HG03521 (cell line): ENCODE data around the gene NUP54.

Experiments used
- ATAC-seq: cut with Tn5 transposase; IDR thresholded peaks from one replicate; pipeline ENCODE4 v1.9.1; 2021; ENCODE audit warnings: mild to moderate bottlenecking, moderate library complexity; ENCODE audit not compliant: unreplicated experiment

NUP54 gene

GRCh38 chr4:76147454-76148141 lies 599 bp downstream of the NUP54 start:
- peak; percentile 18 for ATAC-seq

- no peak for ATAC-seq
Observed at GRCh38 chr4:76144546-76144945, 3.7 kb downstream of the NUP54 start.

- ATAC-seq = no peak
Observed at GRCh38 chr4:76141241-76141640, 7.0 kb downstream of the NUP54 start.

GRCh38 chr4:76127754-76128153 lies 20.4 kb downstream of the NUP54 start:
- ATAC-seq = no peak

GRCh38 chr4:76125816-76126215 lies 22.4 kb downstream of the NUP54 start:
- ATAC-seq = no peak

GRCh38 chr4:76120199-76120598 lies 28.0 kb downstream of the NUP54 start:
- ATAC-seq = no peak

GRCh38 chr4:76117536-76117935 lies 30.7 kb downstream of the NUP54 start:
- ATAC-seq = no peak

- no peak for ATAC-seq
Observed at GRCh38 chr4:76116821-76117220, 31.4 kb downstream of the NUP54 start.

GRCh38 chr4:76108467-76109181 lies 39.6 kb downstream of the NUP54 start:
- ATAC-seq = no peak

GRCh38 chr4:76106442-76106841 lies 41.8 kb downstream of the NUP54 start:
- no peak for ATAC-seq

GRCh38 chr4:76105652-76106051 lies 42.5 kb downstream of the NUP54 start:
- no peak for ATAC-seq

GRCh38 chr4:76096076-76096475 lies 52.1 kb downstream of the NUP54 start:
- no peak for ATAC-seq

GRCh38 chr4:76095568-76095967 lies 52.6 kb downstream of the NUP54 start:
- no peak for ATAC-seq

GRCh38 chr4:76091052-76091451 lies 57.1 kb downstream of the NUP54 start:
- ATAC-seq = no peak

GRCh38 chr4:76090241-76090691 lies 57.9 kb downstream of the NUP54 start:
- ATAC-seq = no peak

GRCh38 chr4:76088719-76089118 lies 59.5 kb downstream of the NUP54 start:
- no peak for ATAC-seq

GRCh38 chr4:76087007-76087769 lies 61.0 kb downstream of the NUP54 start:
- ATAC-seq = no peak

GRCh38 chr4:76084542-76084941 lies 63.7 kb downstream of the NUP54 start:
- ATAC-seq = no peak

- ATAC-seq = no peak
Observed at GRCh38 chr4:76083386-76083988, 64.7 kb downstream of the NUP54 start.

- no peak for ATAC-seq
Observed at GRCh38 chr4:76078033-76078613, 70.1 kb downstream of the NUP54 start.
